Measurements from ENCODE around the gene NFIB.

The NFIB gene

GRCh38 chr9:14085810-14086209 lies 228.1 kb downstream of the NFIB start:
- H3K36me3 ChIP-seq (ENCODE audit: control insufficient read depth, insufficient read depth, low read length) = no peaks in the 10 kb centered on the region
- DNase-seq (ENCODE audit: extremely low read depth, insufficient read length) = no peak
- no peaks in the 10 kb centered on the region for H3K27me3 ChIP-seq (replicated peaks; ENCODE audit: control insufficient read depth, insufficient read depth, low read length)
- H3K4me3 ChIP-seq (replicated peaks; ENCODE audit: low read depth, low read length) = no peak overlapping the region
- TF ChIP-seq CTCF (IDR thresholded peaks at IDR 0.05; ENCODE audit: insufficient read depth, low read length, poor library complexity, severe bottlenecking) = no peak

- no peak for DNase-seq (ENCODE audit: extremely low read depth, insufficient read length)
- Histone ChIP-seq H3K27me3 (replicated peaks; ENCODE audit: control insufficient read depth, insufficient read depth, low read length) (no peaks in the 10 kb centered on the region), H3K36me3 (ENCODE audit: control insufficient read depth, insufficient read depth, low read length) (no peaks in the 10 kb centered on the region), H3K4me3 (replicated peaks; ENCODE audit: low read depth, low read length) (no peak overlapping the region)
- no peak for TF ChIP-seq CTCF (IDR thresholded peaks at IDR 0.05; ENCODE audit: insufficient read depth, low read length, poor library complexity, severe bottlenecking)
Observed at GRCh38 chr9:14084867-14085266, 229.1 kb downstream of the NFIB start.

GRCh38 chr9:14083366-14083765 lies 230.6 kb downstream of the NFIB start:
- no peak for TF ChIP-seq CTCF (IDR thresholded peaks at IDR 0.05; ENCODE audit: insufficient read depth, low read length, poor library complexity, severe bottlenecking)
- DNase-seq (ENCODE audit: extremely low read depth, insufficient read length) = no peak

GRCh38 chr9:14082732-14083131 lies 231.2 kb downstream of the NFIB start:
- no peak for DNase-seq (ENCODE audit: extremely low read depth, insufficient read length)
- H3K27me3 ChIP-seq (replicated peaks; ENCODE audit: control insufficient read depth, insufficient read depth, low read length) = no peaks in the 10 kb centered on the region
- no peak for TF ChIP-seq CTCF (IDR thresholded peaks at IDR 0.05; ENCODE audit: insufficient read depth, low read length, poor library complexity, severe bottlenecking)
- no peak overlapping the region for H3K4me3 ChIP-seq (replicated peaks; ENCODE audit: low read depth, low read length)
- H3K36me3 ChIP-seq (ENCODE audit: control insufficient read depth, insufficient read depth, low read length) = no peaks in the 10 kb centered on the region

More at GRCh38 chr9:14083366-14083765, 230.6 kb downstream of the NFIB start:
- Histone ChIP-seq H3K4me3 (replicated peaks; ENCODE audit: low read depth, low read length) (no peak overlapping the region), H3K36me3 (ENCODE audit: control insufficient read depth, insufficient read depth, low read length) (no peaks in the 10 kb centered on the region), H3K27me3 (replicated peaks; ENCODE audit: control insufficient read depth, insufficient read depth, low read length) (no peaks in the 10 kb centered on the region)

GRCh38 chr9:14081745-14082144 lies 232.2 kb downstream of the NFIB start:
- DNase-seq (ENCODE audit: extremely low read depth, insufficient read length) = no peak
- Histone ChIP-seq H3K4me3 (replicated peaks; ENCODE audit: low read depth, low read length) (no peak overlapping the region), H3K36me3 (ENCODE audit: control insufficient read depth, insufficient read depth, low read length) (no peaks in the 10 kb centered on the region), H3K27me3 (replicated peaks; ENCODE audit: control insufficient read depth, insufficient read depth, low read length) (no peaks in the 10 kb centered on the region)
- TF ChIP-seq CTCF (IDR thresholded peaks at IDR 0.05; ENCODE audit: insufficient read depth, low read length, poor library complexity, severe bottlenecking) = no peak

- TF ChIP-seq CTCF (IDR thresholded peaks at IDR 0.05; ENCODE audit: insufficient read depth, low read length, poor library complexity, severe bottlenecking) = no peak
- Histone ChIP-seq H3K27me3 (replicated peaks; ENCODE audit: control insufficient read depth, insufficient read depth, low read length) (no peaks in the 10 kb centered on the region), H3K36me3 (ENCODE audit: control insufficient read depth, insufficient read depth, low read length) (no peaks in the 10 kb centered on the region), H3K4me3 (replicated peaks; ENCODE audit: low read depth, low read length) (no peak overlapping the region)
- DNase-seq (ENCODE audit: extremely low read depth, insufficient read length) = no peak
Observed at GRCh38 chr9:14080959-14081542, 232.9 kb downstream of the NFIB start.
